ACHN (cell line): ENCODE results near the gene CEBPE.

Source experiments
- DNase-seq: peaks from one replicate; pipeline ENCODE4 v3.0.0-alpha.2; 2015
- in situ Hi-C: cut with HindIII; loops from 2 replicates; pipeline ENCODE4 v1.10.0; 2017; ENCODE audit warnings: low sequenced_read_pairs, low pct_ligation_motif_present, low pct_unique_long_range_greater_than_20kb

Gene CEBPE

GRCh38 chr14:23118506-23119362 is at the start of gene CEBPE:
CEBPE (minus strand) TSS chr14:23119255; CDS start chr14:23119091, 164 bp downstream.
- in situ Hi-C loops = no loop called here
- DNase-seq = no peak

- DNase-seq = no peak
- in situ Hi-C loops = no loop called here
Measured at GRCh38 chr14:23168246-23168645, 49.2 kb upstream of the CEBPE start.

DNA sequence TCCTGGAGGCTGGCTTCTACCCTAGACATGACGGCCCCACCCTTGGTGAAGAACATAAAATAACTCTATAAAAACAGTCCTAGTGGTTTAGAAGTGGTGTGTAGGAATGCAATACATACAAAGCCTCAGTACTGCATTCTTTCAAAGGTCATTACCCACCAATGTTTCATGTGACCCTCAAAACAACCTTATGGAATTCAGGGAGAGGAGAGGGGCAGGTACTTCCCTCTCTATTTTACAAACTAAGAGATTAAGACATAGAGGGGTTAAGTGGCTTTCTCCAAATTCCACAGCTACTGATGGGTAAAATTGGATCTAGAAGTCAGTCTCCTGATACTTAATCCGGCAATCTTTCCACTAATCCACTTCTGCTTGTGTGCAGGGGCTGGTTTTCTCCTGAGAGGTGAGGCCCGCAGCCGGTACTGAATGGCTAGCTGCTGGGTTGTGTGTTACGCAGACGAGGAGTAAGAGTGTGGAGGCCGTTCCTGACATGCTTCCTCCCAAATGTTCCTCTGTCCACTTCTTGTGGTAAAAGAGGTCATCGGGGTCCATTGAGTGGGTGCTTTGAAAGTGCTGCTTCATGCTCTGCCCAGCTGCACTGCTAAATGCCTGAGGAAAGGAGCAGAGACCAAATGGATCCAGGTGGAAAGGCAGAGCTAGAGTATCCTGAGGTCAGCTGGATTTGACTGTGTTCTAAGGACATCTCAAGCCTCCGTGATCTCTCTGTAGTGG is 48.2 kb upstream of the CEBPE start:
- no peak for DNase-seq
- in situ Hi-C loops = no loop called here

GRCh38 chr14:23164949-23165348 is 45.9 kb upstream of the CEBPE start:
- in situ Hi-C loops = no loop called here
- DNase-seq = no peak

DNA sequence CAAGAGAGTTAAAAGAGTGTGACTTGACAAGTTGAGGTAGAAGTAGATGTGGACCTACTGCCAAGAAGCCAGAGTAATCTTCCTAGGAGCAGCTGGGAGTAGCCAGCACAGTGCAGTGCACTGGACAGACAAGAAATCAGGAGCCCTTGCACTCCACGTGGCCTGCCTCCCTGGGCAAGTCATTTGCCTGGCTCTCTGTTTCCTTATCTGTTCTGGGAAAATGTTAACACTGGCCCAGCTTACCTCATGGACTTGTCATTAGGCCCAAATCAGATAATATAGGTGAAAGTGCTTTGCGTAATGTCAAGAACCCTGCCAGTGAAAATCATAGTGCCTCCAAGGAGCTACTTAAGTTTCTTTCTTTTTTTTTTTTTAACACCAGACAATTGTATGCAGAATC is 45.2 kb upstream of the CEBPE start:
- no peak for DNase-seq
- in situ Hi-C loops = no loop called here

- no peak for DNase-seq
- in situ Hi-C loops = no loop called here
Measured at GRCh38 chr14:23163830-23164229, 44.8 kb upstream of the CEBPE start.

GRCh38 chr14:23162800-23163199 is 43.7 kb upstream of the CEBPE start:
- in situ Hi-C loops = no loop called here
- DNase-seq = no peak

- in situ Hi-C loops = no loop called here
- no peak for DNase-seq
Measured at GRCh38 chr14:23162005-23162404, 43.0 kb upstream of the CEBPE start.

GRCh38 chr14:23160924-23161522 is 42.0 kb upstream of the CEBPE start:
- in situ Hi-C loops = no loop called here
- no peak for DNase-seq

GRCh38 chr14:23159532-23159931 is 40.5 kb upstream of the CEBPE start:
- DNase-seq = no peak
- in situ Hi-C loops = no loop called here

GRCh38 chr14:23158779-23159178 is 39.7 kb upstream of the CEBPE start:
- in situ Hi-C loops = no loop called here
- DNase-seq = no peak

DNA sequence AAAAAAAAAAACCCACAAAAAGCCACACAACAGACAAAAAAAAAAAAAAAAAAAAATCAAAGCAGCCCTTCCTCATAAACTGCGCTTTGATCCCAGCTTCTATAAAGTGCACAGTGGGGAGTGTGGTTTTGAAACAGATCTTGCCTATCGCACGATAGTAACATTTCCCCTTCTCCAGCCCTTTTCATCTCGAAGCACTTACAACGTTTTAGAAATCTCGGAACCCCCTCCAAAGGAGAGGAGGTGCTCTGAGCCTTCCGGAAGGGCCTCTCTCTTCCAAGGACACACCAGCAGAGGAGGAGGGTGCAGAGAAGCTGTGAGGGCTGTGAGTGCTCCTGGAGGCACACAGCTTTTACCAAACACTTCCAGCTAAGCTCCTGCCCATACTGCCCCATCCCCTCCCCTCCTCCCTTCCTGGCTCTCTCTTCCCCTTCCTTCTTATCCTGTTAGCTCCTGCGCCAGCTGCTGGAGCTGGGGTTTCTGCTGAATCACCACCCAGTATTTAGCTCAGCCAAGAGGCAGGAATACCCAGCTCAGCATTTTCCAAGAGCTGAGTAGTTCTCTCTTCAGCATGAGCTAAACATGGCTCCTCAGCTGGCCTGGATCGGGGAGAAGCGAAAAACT is 36.0 kb upstream of the CEBPE start:
- DNase-seq = no peak
- in situ Hi-C loops = no loop called here

DNA sequence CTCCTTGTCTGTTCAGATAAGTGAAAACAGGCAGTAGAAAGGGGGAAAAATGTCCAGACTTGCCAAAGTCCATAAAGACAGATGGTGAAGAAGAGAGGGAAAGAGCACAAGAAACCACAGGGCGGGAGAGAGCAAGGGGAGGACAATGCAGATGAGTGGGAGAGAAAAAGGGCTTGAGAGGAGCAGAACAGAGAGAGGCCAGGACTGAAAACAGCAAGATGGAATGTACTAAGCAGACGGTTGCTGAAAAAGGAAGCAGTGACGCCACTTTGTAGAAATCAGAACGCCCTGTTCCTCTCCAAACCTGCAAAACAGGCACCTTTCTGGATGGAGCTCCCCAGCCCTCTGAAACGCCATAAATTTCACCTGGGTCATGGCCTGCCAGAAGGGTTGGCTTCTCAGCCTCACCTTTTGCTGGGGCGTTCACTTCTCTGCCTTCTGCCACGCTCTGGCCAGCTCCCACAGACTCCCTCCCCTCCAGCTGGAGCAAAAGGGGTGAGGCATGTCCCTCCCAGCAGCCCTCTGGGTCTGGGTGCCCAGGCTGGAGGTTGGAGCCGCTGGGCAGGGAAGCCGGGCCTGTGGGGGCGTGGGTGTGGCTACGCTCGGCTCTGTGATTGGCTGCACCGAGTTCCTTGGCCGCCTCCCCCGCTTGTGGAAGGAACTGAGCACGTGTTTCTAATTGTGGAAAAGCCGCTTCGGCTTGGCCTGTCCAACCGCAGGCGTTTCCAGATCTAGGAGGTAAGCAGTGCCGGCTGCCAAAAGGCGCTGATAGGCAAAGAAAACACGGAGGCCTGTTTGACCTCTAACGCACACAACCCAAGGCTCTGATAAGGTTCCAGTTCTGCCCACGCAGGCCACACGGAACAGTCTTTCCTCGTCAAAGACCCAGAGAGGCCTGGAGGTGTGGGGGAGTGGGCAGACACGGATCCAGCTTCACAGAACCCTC is 35.1 kb upstream of the CEBPE start:
- in situ Hi-C loops = no loop called here
- no peak for DNase-seq

DNA sequence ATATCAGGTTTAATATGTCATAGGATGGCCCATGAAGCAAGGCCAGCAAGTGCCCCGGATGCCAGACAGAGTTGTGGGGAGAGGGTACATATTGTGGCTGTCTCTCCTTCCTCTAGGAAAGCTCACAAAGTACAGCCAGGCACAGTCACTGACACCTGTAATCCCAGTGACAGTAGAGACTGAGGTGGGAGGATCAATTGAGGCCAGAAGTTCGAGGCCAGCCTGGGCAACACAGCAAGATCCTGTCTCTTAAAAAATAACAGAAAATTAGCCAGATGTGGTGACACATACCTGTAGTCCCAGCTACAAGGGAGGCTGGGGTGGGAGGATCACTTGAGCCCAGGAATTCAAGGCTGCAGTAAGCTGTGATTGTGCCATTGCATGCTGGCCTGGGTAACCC is 32.3 kb upstream of the CEBPE start:
- in situ Hi-C loops = no loop called here
- no peak for DNase-seq

DNA sequence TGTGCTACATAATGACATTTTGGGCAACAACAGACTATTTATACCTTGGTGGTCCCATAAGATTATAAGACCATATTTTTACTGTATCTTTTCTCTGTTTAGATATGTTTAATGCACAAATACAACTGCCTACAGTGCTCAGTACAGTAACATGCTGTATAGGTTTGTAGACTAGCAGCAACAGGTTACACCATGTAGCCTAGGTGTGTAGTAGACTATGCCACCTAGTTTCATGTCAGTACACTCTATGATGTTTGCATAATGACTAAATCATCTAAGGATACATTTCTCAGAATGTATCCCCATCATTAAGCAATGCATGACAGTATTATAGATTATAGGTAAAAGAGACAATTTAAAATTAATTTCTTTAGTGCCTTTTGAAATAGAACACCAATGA is 30.7 kb upstream of the CEBPE start:
- no peak for DNase-seq
- in situ Hi-C loops = no loop called here

- in situ Hi-C loops = no loop called here
- DNase-seq = no peak
Measured at GRCh38 chr14:23148591-23149249, 29.7 kb upstream of the CEBPE start.

DNA sequence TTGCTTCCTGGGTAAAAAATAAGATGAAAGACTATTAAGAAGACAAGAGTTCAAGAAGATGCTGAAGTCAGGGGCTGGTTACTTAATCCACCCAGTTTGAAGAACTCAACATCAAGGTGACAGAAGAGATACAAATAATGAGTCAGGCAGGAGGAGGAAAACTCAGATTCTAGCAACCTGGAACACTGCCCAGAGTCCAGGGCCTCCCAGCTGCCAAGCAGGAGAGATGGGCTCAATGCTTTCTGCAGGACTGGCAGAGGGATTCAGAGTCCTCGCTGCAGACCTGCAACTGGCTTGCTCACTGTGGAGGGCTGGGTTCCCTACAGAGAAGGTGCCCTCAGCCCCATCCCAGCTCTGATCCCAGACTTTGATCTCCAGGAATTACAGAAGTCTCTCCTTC is 28.6 kb upstream of the CEBPE start:
- in situ Hi-C loops = no loop called here
- no peak for DNase-seq

- in situ Hi-C loops = no loop called here
- no peak for DNase-seq
Measured at GRCh38 chr14:23146980-23147379, 27.9 kb upstream of the CEBPE start.
